ENCODE measurements around the gene MMP24OS.
A peak's percentile ranks its signal among the peaks of the same experiment; 100 is the strongest.
"Not testable (repeated sequence)": the region's sequence is repeated elsewhere in the genome, so short reads cannot be mapped to it uniquely, and the experiment has no call there.

Gene MMP24OS

DNA sequence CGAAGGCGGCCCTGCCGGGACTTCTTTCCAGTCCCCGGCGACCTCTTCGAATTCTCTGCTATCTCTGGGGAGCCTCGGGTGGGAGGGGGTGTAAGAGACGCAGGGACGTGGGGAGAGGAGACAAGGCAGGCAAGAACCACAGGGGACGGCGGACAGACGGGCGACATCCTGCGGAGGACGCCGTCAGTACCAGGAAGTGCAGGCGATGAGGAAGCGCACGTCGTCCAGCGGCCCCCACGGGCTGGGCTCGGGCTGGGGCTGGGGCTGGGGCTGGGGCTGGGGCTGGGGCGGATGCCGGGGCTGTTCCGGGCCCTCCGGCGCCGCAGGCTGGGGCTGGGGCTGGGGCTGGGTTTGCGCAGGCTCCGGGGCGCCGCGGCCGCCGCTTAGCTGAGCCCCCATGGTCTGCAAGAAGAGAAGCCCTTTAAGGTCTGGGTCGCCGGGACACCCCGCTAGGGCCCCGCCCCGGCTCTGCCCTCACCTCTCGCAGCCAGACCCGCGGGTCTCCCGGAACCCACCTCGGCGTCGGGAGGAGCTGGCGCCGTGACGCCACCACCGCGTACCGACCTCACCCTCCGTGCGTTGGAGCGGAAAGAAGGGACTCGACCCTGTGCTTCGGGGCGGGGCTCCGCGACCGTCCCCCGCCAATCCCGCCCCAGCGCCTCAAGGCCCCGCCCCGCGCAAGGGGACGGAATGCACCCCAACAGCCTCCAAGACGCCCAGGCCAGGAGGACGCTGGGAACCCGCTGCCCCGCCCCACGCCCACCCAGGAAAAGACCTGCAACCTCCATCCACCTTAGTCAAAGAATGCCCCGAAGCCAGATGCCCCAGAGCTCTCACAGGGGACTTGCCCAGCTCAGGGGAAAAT lies at the start of gene MMP24OS:
Gene MMP24OS, minus strand, starts transcription at position 592 of the 865 bp plus-strand sequence. Its CDS starts 193 bp downstream, at position 399.
- peak; percentile 52 for DNase-seq (ENCODE audit: low spot score)

- peak; percentile 71 for DNase-seq (ENCODE audit: low spot score)
Observed at GRCh38 chr20:35327074-35327976, 49.4 kb upstream of the MMP24OS start.

DNA sequence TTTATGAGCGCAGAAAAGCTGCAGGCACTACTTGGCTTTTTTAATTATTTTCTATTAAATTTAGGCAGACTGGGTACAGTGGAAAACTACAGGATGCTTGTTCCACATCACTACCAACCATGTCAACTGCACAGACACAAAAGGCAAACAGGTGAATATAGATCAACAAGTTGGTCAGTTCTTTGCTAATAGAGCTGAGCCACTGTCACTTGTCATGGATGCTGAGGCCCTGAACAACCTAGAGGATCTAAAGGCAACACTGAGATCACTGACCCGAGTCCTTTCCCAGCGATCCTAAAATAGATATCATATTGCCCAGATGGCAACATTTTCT lies 48.8 kb upstream of the MMP24OS start:
- peak; percentile 31 for DNase-seq (ENCODE audit: low spot score)

DNA sequence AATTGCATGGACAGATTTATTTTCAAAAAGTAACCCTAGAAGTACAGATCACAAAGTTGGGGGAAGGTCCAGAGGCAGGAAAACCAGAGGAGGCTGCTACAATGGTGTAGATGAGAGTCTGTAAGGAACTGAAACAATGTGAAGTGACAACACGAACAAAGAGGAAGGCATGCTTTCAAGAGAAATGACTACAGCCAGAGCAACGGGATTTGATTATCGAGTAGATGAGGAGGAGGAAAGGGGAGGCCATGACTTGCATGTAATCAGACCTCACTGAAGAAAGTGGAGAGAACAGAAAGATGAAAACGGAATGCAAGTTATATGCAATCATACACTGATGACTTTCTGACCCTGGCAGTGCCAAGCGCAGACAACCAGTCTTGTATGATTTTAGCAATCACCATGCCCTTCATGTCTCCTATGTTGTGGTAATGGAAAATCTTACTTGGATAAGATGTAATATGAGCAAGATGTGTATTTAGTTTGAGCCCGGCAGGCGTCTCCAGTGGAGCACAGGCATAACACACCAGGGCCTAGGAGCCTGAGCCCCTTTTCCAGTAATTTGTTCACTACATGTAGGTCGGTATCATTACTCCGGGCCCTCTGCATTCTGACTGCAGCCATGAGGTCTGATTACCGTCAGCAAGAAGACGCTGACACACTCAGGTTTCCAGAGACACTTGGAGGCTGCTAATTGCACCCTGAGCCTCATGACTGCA lies 48.3 kb upstream of the MMP24OS start:
- no peak for DNase-seq (ENCODE audit: low spot score)

DNA sequence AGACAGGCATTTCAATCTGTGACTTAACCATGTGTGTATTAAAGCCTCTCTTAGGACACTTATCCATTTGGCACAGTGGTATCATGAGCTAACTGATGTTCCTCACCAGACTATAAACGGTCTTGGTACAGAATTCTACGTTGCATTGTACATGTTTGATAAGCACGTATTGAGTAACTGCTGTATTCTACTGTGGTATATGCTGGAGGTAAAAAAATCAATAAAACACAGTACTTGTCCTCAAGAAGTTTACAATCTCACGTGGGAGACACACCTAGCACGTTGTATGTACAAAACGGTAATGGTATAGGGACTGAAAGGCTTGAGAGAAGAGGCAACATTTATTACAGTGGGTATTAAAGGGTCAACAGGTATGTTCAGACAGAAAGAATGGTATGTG lies 47.5 kb upstream of the MMP24OS start:
- peak; percentile 43 for DNase-seq (ENCODE audit: low spot score)

GRCh38 chr20:35320396-35321126 lies 42.6 kb upstream of the MMP24OS start:
- no peak for DNase-seq (ENCODE audit: low spot score)

GRCh38 chr20:35319871-35320197 lies 41.9 kb upstream of the MMP24OS start:
- no peak for DNase-seq (ENCODE audit: low spot score)

DNA sequence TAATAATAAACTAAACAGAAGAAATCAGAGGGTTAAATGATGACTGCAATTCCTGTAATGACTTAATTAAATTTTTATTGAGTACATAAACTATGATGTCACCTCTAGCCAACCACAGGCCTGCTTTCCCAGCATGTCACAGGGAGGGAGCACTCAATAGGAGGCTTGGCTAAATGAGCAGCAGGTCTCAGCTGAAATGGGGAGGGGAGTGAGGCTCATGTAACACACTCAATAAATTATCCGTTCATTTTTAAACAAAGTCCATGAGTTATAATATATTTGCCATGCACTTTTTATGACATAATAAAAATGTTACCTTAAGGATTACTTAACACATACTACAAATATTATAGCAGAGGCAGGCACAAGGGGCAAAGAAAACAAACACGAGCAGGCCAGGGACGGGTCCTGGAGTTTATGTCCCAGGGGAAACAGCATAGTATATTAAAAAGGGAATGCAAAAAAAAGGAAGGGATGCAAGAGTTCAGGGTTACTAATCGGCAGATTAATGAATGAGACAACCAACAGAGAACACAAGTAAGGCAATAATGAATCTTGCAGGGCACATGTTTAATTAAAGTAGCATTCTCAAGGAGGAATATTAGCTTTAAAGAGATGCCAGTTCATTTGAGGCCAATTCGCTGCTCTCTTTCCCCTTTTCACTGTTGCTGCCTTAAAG lies 41.4 kb upstream of the MMP24OS start:
- DNase-seq (ENCODE audit: low spot score): no peak

DNA sequence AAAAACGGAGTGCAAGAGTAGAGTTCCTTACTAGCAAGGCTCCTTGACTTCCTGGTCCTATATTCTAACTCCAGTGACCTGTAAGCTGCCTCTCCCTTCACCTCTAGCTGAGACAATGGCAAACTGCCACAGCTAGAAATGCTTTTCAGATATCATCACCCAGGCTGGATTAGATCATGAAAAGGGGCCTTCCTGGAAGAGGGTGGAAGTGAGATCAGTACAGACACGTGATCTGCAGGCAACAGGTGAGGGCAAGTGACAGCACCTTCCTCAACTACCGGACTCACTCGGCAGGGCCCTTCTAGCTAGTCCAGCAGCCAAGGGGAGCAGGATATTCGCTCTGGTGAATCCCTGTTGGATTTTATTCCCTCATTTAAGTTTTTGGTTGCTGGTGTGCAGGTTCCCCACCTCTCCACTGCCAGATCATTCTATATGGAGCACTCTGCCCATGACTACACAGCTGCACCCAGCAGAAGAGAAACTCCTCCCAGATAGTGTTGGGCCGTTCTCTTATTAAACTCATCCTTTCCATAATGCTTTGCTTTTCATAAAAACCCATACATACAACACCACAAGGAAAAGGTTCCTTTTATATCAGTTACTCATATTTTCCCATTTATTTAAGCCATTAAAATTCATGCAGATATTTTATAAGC lies 40.7 kb upstream of the MMP24OS start:
- DNase-seq (ENCODE audit: low spot score): no peak

DNA sequence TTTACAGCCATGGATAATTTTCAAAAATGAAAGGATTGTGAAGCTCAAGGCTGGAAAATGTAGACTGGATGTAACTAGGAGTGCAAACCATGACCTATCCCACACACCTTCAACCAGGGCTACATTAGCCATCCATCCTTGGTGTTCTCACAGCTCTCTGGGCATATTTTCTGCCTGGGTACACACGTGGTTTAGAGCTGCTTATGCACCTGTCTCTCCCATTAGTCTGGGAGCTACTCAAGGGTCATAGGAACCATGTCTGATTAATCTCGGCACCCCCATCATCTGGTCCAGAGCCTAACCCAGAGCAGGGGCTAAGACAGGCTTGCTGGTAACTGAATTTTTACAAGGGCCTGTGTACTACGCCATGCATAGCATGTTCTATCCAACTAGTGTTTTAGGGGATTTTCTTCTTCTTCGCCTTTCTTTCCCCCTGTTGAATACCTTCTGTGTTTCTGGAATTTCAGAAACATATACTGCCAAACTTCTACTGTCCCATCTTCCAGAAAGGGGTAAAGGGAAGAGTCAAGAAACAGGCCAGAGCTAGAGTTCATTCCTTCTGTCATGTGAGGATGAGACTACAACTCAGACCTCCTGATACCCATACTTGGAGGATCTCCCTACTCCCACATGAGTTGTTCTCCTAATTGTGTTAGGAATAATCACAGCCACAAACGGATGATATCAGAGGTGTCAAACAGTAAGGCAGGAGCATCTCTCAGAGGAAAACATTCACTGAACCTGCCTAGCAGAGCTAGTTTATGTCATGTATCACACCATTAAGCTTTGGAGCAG lies 39.7 kb upstream of the MMP24OS start:
- DNase-seq (ENCODE audit: low spot score): no peak

DNA sequence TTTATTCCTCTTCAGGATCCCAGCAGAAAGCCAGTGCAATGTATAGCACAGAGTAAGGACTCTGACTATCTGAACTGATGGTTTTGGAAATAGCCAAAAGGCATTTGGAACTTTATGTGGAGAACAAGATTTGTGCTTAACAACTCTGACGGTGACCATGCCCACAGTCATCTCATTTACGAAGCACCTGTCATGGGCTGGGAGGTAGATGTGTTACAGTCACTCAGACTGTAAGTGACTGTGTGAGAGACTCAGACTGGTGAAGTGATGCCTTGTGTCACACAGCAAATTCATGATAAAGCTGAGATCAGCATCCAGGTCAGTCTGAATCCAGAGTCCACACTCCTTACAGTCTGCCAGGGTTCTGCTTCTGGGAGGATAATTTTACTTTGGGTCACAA lies 38.2 kb upstream of the MMP24OS start:
- DNase-seq (ENCODE audit: low spot score): no peak

GRCh38 chr20:35315632-35316020 lies 37.7 kb upstream of the MMP24OS start:
- DNase-seq (ENCODE audit: low spot score): not testable (repeated sequence)

- DNase-seq (ENCODE audit: low spot score): no peak
Observed at GRCh38 chr20:35314816-35315631, 37.1 kb upstream of the MMP24OS start.

- no peak for DNase-seq (ENCODE audit: low spot score)
Observed at GRCh38 chr20:35312318-35312717, 34.4 kb upstream of the MMP24OS start.

GRCh38 chr20:35311822-35312221 lies 33.9 kb upstream of the MMP24OS start:
- no peak for DNase-seq (ENCODE audit: low spot score)

DNA sequence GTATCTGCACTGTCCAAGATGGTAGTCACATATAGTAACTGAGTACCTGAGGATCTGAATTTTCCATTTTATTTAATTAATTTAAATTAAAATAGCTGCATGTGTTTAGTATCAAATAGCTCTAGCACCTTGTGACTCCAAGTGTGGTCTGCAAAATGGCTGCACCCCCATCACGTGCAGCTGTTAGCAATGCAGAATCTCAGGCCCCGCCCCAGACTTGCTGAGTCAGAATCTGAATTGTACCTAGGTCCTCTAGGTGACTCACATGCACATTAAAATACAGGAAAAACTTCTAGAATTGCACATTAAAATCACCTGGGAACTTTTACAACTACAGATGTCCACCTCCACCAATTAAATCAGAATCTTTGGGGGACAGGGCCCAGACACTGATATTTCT lies 33.5 kb upstream of the MMP24OS start:
- DNase-seq (ENCODE audit: low spot score): no peak

DNA sequence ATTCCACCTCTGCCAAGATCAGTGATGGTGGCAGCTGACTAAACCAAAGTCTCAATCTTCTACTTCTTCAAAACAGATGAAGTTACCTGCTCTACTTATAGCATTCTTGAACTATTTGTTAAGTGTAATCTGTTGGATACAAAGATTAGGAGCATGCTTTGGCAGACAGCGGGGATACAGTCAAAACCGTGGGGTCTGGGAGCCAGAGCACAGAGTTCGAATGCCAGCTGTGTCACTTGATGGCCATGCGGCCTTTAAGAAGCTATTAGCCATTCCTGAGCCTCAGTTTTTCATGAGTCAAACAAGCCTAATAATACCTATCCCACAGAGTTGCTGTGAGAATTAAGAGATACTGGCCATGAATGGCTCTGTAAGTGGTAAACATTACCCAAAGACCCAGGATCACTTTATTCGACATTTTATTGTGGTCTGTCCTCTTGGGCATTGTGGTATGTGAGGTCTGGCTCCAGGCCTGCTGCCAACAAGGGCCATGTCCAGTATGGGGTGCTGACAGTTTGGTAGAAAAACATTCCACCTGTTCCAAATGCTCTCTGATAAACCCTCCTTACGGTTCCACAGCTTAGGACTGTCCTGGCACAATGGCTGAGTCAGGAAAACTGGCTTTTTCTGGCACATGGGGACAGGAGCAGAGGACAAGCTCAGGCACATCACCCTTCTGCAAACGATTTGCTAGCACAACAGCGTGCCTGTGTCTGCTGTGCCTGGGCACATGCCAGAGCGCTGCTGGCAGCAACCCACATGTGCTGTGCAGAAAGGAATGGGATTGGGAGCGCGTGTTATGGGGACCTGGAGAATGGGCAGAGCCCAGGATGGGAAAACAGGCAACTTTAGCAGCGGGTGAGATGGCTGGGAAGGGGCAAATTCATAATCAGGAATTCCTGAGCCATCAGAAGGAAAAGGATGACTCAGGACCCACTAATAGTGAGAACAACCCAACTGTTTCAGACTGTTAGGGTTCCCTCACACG lies 30.0 kb upstream of the MMP24OS start:
- DNase-seq (ENCODE audit: low spot score): no peak

Measured in HuH-7.5 (cell line).